ENCODE data around the gene LAG3.

GRCh38 chr12:6722863-6723262 is 49.5 kb upstream of the LAG3 start:
- TF ChIP-seq ZNF281 (CRISPR knock-in tag; IDR thresholded peaks at IDR 0.05) (no peak), ATF3 (CRISPR knock-in tag; conservative IDR thresholded peaks at IDR 0.05) (no peak), ATF2 (CRISPR knock-in tag; IDR thresholded peaks at IDR 0.05; ENCODE audit: borderline replicate concordance, low read depth) (no peak), IRF1 (CRISPR knock-in tag; IDR thresholded peaks at IDR 0.05) (no peak), ATF1 (CRISPR knock-in tag; IDR thresholded peaks at IDR 0.05) (no peak), E2F5 (CRISPR knock-in tag; IDR thresholded peaks at IDR 0.05) (no peak), TP53 (CRISPR knock-in tag; IDR thresholded peaks at IDR 0.05) (no peak), CTCF (IDR thresholded peaks at IDR 0.05) (no peak), USF2 (CRISPR knock-in tag; IDR thresholded peaks at IDR 0.05) (no peak), TEAD4 (CRISPR knock-in tag; IDR thresholded peaks at IDR 0.05) (no peak)
- TF ChIP-seq, protein P1, sequence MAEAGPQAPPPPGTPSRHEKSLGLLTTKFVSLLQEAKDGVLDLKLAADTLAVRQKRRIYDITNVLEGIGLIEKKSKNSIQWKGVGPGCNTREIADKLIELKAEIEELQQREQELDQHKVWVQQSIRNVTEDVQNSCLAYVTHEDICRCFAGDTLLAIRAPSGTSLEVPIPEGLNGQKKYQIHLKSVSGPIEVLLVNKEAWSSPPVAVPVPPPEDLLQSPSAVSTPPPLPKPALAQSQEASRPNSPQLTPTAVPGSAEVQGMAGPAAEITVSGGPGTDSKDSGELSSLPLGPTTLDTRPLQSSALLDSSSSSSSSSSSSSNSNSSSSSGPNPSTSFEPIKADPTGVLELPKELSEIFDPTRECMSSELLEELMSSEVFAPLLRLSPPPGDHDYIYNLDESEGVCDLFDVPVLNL (CRISPR knock-in tag; IDR thresholded peaks at IDR 0.05; ENCODE audit: borderline replicate concordance, low read depth), result no peak
- TF ChIP-seq, protein P2, sequence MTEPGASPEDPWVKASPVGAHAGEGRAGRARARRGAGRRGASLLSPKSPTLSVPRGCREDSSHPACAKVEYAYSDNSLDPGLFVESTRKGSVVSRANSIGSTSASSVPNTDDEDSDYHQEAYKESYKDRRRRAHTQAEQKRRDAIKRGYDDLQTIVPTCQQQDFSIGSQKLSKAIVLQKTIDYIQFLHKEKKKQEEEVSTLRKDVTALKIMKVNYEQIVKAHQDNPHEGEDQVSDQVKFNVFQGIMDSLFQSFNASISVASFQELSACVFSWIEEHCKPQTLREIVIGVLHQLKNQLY (CRISPR knock-in tag; IDR thresholded peaks at IDR 0.05), result no peak
